ENCODE data around the gene PAPOLB.

The PAPOLB gene

DNA sequence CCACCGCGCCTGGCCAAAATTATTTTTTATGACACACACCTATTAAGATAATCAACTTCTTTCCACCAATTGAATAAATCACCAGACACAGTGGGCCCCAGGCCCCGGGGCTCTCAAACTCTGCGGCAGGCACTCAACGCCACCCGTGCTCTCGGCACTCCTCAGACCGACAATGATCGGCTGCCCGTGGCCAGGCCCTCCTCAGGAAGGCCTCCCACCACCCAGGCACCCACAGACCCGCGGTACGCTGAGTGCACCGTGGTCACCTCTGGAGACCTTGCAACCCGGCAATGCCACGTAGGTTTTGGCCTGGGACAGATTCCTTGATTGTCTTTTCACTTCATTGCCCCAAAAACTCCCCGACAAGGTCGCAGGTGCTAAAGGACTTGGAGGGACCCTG lies 14.8 kb upstream of the PAPOLB start:
- DNase-seq = no peak

GRCh38 chr7:4875391-4875790 lies 13.6 kb upstream of the PAPOLB start:
- no peak for DNase-seq

DNA sequence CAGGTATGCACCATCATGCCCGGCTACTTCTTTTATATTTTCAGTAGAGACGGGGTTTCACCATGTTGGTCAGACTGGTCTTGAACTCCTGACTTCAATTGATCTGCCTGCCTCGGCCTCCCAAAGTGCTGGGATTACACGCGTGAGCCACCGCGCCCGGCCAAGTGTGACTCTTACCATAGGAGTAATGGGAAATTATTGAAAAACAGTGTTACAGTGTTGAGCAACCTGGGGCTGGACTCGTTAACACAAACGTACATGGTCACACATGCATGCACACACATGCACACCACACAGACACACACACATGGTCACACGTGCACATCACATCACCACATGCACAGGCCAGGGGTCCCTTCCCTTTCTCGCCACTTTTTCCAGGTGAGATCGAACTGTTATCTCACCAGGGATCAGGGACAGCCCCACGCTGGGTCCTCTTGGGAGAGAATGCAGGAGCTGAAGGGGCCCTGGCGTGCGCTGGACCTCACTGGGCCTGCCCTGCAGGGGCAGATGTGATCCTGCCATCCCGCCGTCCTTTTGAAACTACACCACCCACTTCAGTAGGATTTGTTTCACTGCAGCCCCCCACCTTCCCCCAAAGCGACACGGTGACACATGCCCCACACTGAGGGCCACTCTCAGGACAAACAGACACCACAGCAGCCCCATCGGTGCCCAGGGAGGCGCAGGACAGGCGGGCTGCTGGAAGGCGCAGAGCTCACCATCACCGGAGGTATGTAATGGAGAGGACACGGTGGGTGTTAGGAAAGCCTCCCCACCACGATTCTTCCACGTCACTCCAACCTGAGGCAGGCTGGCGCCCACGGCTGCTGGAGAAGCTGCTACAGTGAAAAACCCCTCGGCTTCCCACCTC lies 11.5 kb upstream of the PAPOLB start:
- no peak for DNase-seq

DNA sequence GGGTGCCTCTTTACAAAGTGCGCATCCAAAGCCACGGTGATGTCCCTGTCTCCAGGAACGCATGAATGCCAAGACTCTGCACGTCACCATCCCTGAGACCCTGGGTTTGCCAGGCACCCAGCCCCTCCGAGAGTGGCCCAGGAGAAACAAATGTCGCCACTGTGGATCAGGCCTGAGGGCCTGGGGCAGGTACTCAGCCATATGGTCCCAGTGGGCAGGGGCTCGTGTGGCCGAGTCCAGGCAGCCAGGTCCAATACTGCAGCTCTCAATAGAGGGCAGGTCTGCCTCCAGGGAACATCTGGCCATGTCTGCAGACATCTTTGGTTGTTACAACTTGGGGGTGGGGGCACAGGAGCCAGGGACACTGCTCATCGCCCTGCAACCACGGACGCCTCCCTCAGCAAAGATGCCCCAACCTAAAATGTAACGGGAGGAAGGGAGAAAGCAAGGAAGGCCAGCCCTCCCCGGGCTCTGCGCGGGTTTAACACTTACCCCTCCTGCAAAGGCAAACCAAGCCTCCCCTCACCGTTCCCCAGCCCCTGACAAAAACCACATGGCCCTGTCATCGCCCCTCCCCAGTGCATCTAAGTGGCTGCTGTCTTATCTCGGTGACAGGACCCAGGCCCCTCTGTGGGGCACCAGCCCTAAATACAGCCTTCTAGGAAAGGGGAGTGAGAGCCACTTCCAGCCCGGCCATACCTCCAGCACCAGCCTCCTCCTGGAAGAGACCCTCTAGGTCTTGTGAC lies 10.3 kb upstream of the PAPOLB start:
- no peak for DNase-seq

DNA sequence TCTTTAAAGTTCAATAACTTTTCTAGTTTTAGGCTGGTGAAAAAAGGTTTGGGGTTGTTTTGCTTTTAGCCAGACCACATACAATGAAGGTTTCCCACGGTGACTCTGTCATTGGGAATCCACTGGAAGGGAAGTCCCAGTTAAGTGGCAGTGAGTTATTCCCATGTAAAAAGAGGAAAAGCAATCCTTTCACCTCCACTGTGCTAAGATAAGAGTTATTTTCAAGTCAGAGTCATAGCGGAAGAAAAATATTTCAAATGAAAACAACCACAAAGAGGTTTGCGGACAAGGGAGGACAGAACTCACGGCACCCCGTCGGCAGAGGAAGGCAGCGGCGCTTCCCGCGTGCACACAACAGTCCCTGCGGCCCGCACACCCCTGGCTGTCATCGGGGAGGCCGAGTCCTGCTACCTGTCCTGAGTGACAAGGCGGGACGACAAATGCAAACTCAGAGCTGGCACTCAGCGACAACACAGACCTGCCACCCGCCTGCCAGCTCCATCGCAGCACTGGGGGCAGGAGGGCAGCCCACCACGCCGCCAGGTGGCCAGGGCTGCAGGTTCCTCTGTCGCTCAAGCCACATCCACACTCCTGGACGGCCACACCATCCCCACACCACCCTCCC lies 9.3 kb upstream of the PAPOLB start:
- DNase-seq = no peak

DNA sequence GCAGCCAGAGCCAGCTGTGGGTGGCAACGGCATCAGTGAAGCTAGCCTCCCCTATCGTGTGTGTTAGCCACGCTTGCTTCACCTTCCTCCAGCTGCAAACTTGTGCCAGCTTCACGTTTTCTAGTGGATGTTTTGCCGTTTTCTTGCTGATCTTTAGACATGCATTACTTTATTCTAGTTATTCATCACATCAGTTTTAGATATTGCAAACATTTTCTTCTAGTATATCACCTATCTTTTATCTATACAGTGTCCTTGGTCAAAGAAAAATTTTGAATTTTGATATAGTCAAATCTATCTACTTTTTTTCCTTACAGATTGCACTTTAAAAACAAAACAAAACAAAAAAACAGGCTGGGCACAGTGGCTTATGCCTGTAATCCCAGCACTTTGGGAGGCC lies 6.7 kb upstream of the PAPOLB start:
- no peak for DNase-seq

DNA sequence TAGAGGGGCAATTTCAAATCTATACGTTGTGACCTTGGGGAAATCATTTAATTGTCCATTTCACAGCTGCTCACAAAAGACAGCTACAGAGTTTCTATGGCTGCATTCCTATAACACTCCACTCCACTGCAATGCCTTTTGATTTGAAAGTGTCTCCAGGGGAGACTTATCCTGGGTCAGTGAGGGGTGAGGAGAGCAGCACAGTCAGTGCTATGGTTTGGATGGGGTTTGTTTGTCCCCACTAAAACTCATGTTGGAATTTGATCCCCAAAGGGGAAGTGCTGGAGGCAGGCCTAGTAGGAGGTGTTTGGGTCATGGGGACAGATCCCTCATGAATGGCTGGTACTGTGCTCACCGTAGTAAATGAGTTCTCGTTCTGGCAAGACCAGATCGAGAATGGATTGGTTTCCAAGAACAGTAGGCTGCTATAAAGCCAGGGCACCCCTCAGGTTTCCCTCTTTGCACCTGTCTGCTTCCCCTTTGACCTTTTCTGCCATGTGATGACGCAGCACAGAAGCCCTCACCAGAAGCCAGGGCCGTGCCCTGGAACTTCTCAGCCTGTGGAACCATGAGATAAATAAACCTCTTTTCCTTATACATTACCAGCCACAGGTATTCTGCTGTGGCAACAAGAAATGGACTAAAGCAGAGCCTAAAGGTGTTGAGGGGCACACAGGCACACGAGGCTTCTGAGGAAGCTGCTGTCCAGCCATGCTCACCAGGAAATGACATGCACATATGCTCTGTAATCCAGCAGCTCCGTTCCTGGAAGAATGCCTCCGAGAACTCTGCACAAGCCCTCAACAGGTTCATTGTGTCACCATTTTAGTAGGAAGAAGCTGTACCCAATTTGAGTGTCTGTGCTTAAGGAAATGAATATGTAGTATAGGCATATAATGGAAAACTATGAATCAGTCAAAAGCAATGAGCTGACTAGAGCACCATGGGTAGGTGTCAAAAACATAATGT lies 5.0 kb upstream of the PAPOLB start:
- DNase-seq = no peak

DNA sequence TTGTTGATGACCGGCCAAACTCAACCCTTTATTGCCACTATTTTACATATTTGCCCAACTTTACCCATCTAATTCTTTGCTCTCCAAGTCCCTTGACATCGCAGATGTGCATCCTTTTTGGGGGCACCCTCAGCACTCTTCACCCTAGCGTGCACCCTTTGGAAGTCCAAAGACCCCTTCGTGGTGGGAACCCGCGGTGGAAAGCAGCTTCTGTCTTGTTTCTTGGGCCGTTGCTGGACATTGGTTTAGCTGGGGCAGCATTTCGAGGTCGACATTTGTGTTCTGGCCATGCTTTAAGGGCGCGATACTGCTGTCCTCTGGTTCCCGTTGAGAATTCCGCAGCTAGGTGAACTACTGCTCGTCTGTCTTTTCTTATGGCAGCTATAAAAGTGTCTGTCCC lies 326 bp upstream of the PAPOLB start:
- DNase-seq = no peak

GRCh38 chr7:4861227-4861626 lies 603 bp downstream of the PAPOLB start:
- DNase-seq = no peak

DNA sequence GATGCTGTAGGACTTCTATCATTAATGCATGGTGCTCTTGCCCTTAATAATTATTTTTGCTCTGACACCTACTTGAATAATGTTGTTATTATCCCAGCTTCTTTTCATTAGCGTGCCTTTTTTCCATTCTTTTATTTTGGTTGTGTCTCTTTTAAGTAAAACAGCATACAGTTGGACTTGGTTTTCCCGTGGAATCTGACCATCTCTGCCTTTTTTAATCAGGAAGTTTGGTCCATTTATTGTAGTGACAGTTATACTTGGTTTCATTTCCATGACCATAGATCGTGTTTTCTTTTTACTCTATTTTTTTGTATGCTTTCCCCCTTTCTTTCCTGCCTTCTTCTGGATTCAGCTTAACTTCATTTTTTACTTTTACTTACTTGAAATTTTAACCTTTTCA lies 4.6 kb downstream of the PAPOLB start:
- no peak for DNase-seq

DNA sequence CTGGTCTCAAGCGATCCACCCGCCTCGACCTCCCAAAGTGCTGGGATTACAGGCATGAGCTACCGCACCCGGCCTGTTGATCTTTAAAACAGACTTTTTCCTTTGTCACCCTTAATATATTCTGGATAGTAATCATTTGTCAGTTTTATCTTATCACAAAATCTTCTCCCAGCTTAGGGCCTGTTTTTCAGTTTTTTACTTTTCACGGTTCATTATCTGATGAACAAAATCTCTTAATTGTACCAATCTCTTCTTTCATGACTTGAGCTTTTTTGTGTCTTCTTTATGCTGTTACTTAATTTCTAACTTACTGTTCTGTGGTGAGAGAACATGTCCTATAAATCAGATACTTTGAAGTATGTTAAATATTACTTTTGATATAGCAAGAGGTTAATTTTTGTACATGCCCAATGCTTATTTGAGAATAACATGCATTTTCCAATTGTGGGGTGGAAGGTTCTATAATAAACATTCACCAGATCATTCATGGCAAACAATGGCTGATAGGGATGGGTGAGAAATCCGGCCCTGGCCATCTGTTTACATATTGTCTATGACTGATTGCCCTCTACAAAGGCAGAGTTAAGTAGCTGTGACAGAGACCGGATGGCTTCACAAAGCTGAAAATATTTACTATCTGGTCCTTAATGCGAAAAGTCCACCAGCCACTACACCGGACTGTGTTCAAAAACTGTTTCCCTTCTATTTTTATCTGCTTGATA lies 5.3 kb downstream of the PAPOLB start:
- no peak for DNase-seq

- no peak for DNase-seq
These were observed 6.9 kb downstream of the PAPOLB start for GRCh38 chr7:4854916-4855315.

GRCh38 chr7:4851459-4852422 lies 10.1 kb downstream of the PAPOLB start:
- no peak for DNase-seq

GRCh38 chr7:4850262-4850795 lies 11.5 kb downstream of the PAPOLB start:
- no peak for DNase-seq

DNA sequence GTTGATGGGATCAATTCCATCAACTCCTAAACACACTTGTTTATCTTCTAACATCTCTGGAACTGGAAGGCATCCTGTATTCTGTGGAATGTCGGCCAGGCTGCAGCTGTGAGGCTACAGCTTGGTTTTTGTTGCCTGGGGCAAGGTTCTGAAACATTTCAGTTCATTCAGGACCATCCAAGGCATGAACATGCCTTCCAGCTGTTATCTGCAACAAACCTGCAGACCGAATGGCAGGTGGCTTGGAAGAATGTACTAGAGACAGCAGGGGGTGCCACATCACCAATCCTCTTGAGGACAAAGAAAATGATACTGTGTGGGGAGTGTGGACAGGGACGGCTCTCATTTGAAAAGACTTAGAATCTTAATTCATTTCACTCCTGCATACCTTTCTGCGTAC lies 12.4 kb downstream of the PAPOLB start:
- peak; percentile 10 for DNase-seq

DNA sequence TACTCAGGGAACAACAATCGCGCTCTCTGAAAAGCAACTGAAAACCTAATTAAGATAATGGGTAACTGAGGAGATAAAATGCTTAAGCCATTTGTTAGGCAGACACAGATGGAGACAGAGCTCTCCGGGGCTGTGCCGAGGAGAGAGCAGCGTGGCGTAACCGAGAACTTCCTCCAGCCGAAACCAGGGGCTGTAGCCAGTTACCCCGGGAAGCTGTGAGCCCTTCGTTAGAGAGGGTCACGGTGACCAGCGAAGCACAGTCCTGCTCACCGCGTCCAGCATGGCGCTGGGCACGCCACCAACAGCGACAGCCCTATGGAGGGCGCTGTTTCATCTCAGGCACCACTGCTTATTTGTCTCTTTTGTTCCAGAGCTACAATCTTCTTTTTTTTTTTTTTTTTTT lies 16.1 kb downstream of the PAPOLB start:
- DNase-seq = no peak

DNA sequence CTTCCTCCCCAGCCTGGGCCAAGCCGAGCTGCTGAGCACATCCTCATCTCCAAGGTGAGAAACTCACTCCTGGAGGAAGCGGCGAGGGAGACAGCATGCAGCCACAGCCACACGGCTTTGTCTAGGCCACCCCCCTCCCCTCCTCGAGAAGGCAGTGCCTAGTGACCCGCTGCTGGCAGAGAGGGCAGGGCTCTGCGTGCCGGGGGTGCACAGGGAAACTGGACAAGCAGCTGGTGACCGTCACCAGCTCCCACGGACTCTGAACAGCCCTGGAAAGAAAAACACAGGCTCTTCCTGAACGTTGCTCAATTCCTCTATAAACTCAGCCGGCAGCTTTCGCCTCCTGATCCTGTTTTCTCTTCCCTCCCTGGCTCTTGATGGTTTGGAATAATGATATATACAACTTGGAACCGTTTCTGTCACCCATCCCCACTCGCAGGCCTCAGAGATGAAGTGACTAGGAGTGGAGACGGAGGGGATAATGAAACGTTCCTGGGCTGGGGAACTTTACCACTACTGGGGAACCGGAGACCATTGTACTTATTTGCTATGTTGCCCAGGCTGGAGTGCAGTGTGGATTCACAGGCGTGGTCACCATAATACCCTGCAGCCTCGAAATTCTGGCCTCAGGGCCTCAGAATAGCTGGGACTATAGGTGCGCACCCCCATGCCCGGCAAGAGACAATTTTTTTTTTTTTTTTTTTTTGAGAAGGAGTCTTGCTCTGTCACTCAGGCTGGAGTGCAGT lies 19.3 kb downstream of the PAPOLB start:
- no peak for DNase-seq

- DNase-seq = no peak
These were observed 20.0 kb downstream of the PAPOLB start for GRCh38 chr7:4841836-4842235.

GRCh38 chr7:4841007-4841784 lies 20.6 kb downstream of the PAPOLB start:
- DNase-seq = no peak

Measured in HCEC 1CT (cell line).